Spleen (tissue), 11 donors: ENCODE measurements around the gene DPM1. TPM values are rescaled to one million over a fixed set of nuclear protein-coding genes. Genes with fewer than 3 reads are reported as not detected.
A peak's percentile ranks its signal among the peaks of the same experiment; 100 is the strongest.

Experiments used
- DNase-seq: peaks from one replicate; pipeline ENCODE4 v3.0.0-alpha.2; 2020
- H3K27ac ChIP-seq, 8 donors: fragments of 200-600 bp; sonication (generic) in 7 of 8; 1 replicate in 4 of 8; 2 replicates in 4 of 8; pipeline versions ENCODE4 v1.5.0 to v1.8.0; 2016 to 2021; ENCODE audit warnings: inconsistent platforms in 4 of 8, mild to moderate bottlenecking in 4 of 8, moderate library complexity in 1 of 8
- H3K27me3 ChIP-seq, 7 donors: fragments of 200-600 bp; sonication (generic) in 6 of 7; replicated peaks in 1 of 7; 1 replicate in 4 of 7; 2 replicates in 3 of 7; pipeline versions ENCODE4 v1.5.0 to v1.8.0; 2016 to 2021; ENCODE audit warnings: inconsistent platforms in 3 of 7, mild to moderate bottlenecking in 1 of 7
- H3K36me3 ChIP-seq, 6 donors: fragments of 200-600 bp; sonication (generic) in 5 of 6; 1 replicate in 4 of 6; 2 replicates in 2 of 6; pipeline versions ENCODE4 v1.5.0 to v1.8.0; 2016 to 2021; ENCODE audit warnings: inconsistent platforms in 2 of 6
- H3K4me1 ChIP-seq, 6 donors: fragments of 200-600 bp; sonication (generic) in 5 of 6; 1 replicate in 3 of 6; 2 replicates in 3 of 6; pipeline versions ENCODE4 v1.5.0 to v1.8.0; 2016 to 2021; ENCODE audit warnings: inconsistent platforms in 3 of 6
- H3K4me3 ChIP-seq, 8 donors: fragments of 200-600 bp; sonication (generic) in 7 of 8; 1 replicate in 4 of 8; 2 replicates in 4 of 8; pipeline versions ENCODE4 v1.5.0 to v1.8.0; 2016 to 2021; ENCODE audit warnings: inconsistent platforms in 4 of 8, mild to moderate bottlenecking in 4 of 8, moderate library complexity in 2 of 8
- H3K9me3 ChIP-seq, 8 donors: fragments of 200-600 bp; sonication (generic) in 7 of 8; 1 replicate in 4 of 8; 2 replicates in 4 of 8; pipeline versions ENCODE4 v1.5.0 to v1.8.0; 2016 to 2021; ENCODE audit warnings: inconsistent platforms in 4 of 8
- POLR2A ChIP-seq, 3 donors: fragments of 450-650 bp; IDR thresholded peaks; one replicate each; pipeline ENCODE4 v1.5.1; 2017; ENCODE audit warnings: antibody characterized with exemption in 3 of 3, mild to moderate bottlenecking in 1 of 3
- POLR2AphosphoS5 ChIP-seq, 3 donors: sonication (generic); formaldehyde crosslinking; IDR thresholded peaks; one replicate each; pipeline ENCODE4 v1.5.1; 2017; ENCODE audit warnings: antibody characterized with exemption in 3 of 3
- WGBS, 5 donors: extraction: QIAGEN DNeasy Blood & Tissue Kit in 3 of 5; methylation state at CpG; one replicate each; pipeline versions ENCODE4 v1.1.5 to v1.1.7; 2013 to 2018; 5-methylcytosine and 5-hydroxymethylcytosine counted together
- intact Hi-C: fragments of 100-400 bp; cut with DNase I; formaldehyde crosslinking; loops from one replicate; pipeline ENCODE4 v1.15.0; 2023; ENCODE audit warnings: low total_unique reads
- polyA plus RNA-seq, 3 donors: library from polyadenylated mRNA; stranded (reverse); fragments of 200-250 nt; gene quantifications; one replicate each; pipeline ENCODE4 v1.2.1, GENCODE V29; 2013
- total RNA-seq, 7 donors: library from RNA; depleted of rRNA in 3 of 7; stranded (reverse); fragments of >200 nt in 3 of 7; fragmentation: NEBNext Ultra II Directional in 4 of 7; extraction: Animal tissue kit (Norgen Biotek cat#: 25700) in 4 of 7; gene quantifications; one replicate each; pipeline versions ENCODE4 v1.1.0 to v1.2.1, GENCODE V29; 2016 to 2021
- TF ChIP-seq, protein P1 (sequence below), 11 experiments: fragments of 200-600 bp in 7 of 11; fragments of 450-650 bp in 4 of 11; sonication (generic) in 4 of 11; IDR thresholded peaks in 8 of 11; conservative IDR thresholded peaks in 3 of 11; 1 replicate in 7 of 11; 2 replicates in 4 of 11; pipeline versions ENCODE4 v1.4.0 to v1.8.0; 2016 to 2021; ENCODE audit warnings: antibody characterized with exemption in 11 of 11, inconsistent platforms in 4 of 11, mild to moderate bottlenecking in 1 of 11
- donor health status: healthy with polysubstance abuse.
- donor health status: DM: no; HTN: no; CAD: no; lungs with moderate emphysema.
- donor health status: DM: no; HTN: no; CAD: no.
- donor health status: Bipolar disorder and iron deficiency.
- donor health status: healthy.
- donor health status: DM: no; HTN: no; CAD: no.
- donor health status: DM: yes; HTN: yes; CAD: no.

Gene DPM1
- total and polyA plus RNA-seq, 10 donors = 28.1 to 65.0 (median 43.8) TPM

DNA sequence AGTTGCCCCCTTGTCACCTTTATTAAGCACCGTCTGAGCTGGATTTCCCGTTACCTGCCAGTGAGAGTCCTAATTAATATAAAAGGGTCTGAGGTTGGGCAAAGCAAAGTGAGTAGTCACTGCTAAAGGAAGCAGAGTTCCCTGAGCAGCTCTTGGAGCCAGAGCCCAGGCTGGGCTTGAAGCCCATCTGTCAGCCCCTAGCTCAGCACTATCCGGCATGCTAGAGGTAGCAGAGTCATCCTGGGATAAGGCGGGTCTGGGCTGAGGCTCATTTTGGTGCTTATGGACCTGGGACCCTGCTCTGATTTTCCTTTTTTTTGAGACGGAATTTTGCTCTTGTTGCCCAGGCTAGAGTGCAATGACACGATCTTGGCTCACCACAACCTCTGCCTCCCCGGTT lies 73.3 kb downstream of the DPM1 start:
- DNase-seq = peak; percentile 31
- 77 to 88% (median 87%) methylated on average over 7 of the region's 7 CpGs for WGBS, 5 donors

More for the DNA sequence above, 73.3 kb downstream of the DPM1 start:
- Histone ChIP-seq H3K4me3 (no peak overlapping the region), H3K4me1 (no peaks in the 10 kb centered on the region), H3K27ac (no peak overlapping the region), H3K9me3 (no peaks in the 10 kb centered on the region), H3K27me3 (no peaks in the 10 kb centered on the region), H3K36me3 (peaks cover 0 to 64% (median 13%) of the 10 kb centered on the region in 6 donors)
- intact Hi-C loops = no loop called here
- TF ChIP-seq POLR2AphosphoS5 (IDR thresholded peaks at IDR 0.05) (no peak), POLR2A (IDR thresholded peaks at IDR 0.05) (no peak)
- TF ChIP-seq, protein P1, sequence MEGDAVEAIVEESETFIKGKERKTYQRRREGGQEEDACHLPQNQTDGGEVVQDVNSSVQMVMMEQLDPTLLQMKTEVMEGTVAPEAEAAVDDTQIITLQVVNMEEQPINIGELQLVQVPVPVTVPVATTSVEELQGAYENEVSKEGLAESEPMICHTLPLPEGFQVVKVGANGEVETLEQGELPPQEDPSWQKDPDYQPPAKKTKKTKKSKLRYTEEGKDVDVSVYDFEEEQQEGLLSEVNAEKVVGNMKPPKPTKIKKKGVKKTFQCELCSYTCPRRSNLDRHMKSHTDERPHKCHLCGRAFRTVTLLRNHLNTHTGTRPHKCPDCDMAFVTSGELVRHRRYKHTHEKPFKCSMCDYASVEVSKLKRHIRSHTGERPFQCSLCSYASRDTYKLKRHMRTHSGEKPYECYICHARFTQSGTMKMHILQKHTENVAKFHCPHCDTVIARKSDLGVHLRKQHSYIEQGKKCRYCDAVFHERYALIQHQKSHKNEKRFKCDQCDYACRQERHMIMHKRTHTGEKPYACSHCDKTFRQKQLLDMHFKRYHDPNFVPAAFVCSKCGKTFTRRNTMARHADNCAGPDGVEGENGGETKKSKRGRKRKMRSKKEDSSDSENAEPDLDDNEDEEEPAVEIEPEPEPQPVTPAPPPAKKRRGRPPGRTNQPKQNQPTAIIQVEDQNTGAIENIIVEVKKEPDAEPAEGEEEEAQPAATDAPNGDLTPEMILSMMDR (IDR thresholded peaks at IDR 0.05 in 8 of 11, conservative IDR thresholded peaks at IDR 0.05 in 3 of 11) = no peak

Other genes starting within 250 kb of the DPM1 start
- 1 to 10 TPM; 3.5 to 7.5 (median 5.0) TPM for gene PARD6B, start 227.0 kb downstream of the DPM1 start, total RNA-seq
- gene PARD6B, start 227.0 kb downstream of the DPM1 start, polyA plus RNA-seq = 1 to 10 TPM in 2 of 3 donors, under 1 TPM in 1; 0.97 to 1.1 (median 1.0) TPM
- gene BCAS4, start 163.5 kb downstream of the DPM1 start, total RNA-seq = 10 to 100 TPM; 11.8 to 20.9 (median 19.2) TPM
- gene BCAS4, start 163.5 kb downstream of the DPM1 start, polyA plus RNA-seq = 10 to 100 TPM; 24.5 to 33.3 (median 29.7) TPM
- gene ADNP, start 27.1 kb downstream of the DPM1 start, total RNA-seq = 10 to 100 TPM; 54.2 to 78.8 (median 67.5) TPM
- gene ADNP, start 27.1 kb downstream of the DPM1 start, polyA plus RNA-seq = 10 to 100 TPM; 30.6 to 34.3 (median 33.4) TPM
- 1 to 10 TPM; 3.4 to 7.0 (median 5.3) TPM for gene MOCS3, start 286 bp upstream of the DPM1 start, total RNA-seq
- gene MOCS3, start 286 bp upstream of the DPM1 start, polyA plus RNA-seq = 1 to 10 TPM; 2.6 to 4.2 (median 3.2) TPM
- gene KCNG1, start 64.6 kb upstream of the DPM1 start, total RNA-seq = 1 to 10 TPM; 1.6 to 5.0 (median 3.5) TPM
- 1 to 10 TPM in 2 of 3 donors, under 1 TPM in 1; 0.35 to 3.0 (median 1.9) TPM for gene KCNG1, start 64.6 kb upstream of the DPM1 start, polyA plus RNA-seq